ENCODE data around the gene SPNS2.

DNA sequence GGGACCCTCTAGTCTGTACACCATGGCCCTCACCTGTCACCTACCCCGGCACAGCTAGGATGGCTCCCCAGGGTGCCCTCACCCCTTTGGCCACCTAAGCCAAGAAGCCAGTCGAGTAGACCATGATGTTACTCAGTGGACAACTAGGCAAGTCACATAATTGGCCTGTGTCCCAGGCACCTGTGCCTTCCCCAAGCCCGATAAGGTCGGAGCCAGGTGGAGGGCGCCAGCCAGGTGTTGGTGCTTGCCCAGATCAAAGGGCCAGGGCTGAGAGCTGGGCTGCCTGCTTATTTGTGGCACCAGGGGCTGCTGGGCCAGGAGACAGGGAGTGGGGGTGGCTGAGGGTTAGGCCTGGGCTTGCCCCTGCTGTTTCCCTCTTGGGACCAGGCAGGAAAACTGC lies 16.8 kb downstream of the SPNS2 start:
- no peak for TF ChIP-seq POLR2A (IDR thresholded peaks at IDR 0.05)
- TF ChIP-seq, protein P1, sequence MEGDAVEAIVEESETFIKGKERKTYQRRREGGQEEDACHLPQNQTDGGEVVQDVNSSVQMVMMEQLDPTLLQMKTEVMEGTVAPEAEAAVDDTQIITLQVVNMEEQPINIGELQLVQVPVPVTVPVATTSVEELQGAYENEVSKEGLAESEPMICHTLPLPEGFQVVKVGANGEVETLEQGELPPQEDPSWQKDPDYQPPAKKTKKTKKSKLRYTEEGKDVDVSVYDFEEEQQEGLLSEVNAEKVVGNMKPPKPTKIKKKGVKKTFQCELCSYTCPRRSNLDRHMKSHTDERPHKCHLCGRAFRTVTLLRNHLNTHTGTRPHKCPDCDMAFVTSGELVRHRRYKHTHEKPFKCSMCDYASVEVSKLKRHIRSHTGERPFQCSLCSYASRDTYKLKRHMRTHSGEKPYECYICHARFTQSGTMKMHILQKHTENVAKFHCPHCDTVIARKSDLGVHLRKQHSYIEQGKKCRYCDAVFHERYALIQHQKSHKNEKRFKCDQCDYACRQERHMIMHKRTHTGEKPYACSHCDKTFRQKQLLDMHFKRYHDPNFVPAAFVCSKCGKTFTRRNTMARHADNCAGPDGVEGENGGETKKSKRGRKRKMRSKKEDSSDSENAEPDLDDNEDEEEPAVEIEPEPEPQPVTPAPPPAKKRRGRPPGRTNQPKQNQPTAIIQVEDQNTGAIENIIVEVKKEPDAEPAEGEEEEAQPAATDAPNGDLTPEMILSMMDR (IDR thresholded peaks at IDR 0.05): no peak
